GM21825 (cell line): ENCODE results near the gene PIK3R6.

Experiments used
- ATAC-seq: cut with Tn5 transposase; IDR thresholded peaks from one replicate; pipeline ENCODE4 v1.9.1; 2021; ENCODE audit warnings: mild to moderate bottlenecking, moderate library complexity; ENCODE audit not compliant: unreplicated experiment

The PIK3R6 gene

DNA sequence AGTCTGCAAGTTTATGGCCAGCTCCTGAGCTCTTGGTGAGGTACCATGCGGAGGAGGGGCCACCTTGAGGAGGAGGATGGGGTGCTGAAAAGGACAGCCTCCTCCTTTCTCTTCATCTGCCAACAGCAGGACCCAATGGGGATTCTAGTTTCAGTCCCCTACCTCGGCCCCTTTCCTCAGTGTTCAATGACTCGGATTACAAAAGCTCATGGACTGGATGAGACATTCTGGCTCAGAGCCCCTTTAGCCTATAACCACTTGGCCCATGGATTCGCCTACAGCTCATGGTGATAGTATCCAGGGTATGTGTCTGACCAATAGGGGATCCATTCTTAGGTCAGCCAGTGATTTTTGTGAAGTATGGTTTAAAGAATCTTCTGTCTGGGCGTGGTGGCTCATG is 8.5 kb upstream of the PIK3R6 start:
- ATAC-seq: no peak

DNA sequence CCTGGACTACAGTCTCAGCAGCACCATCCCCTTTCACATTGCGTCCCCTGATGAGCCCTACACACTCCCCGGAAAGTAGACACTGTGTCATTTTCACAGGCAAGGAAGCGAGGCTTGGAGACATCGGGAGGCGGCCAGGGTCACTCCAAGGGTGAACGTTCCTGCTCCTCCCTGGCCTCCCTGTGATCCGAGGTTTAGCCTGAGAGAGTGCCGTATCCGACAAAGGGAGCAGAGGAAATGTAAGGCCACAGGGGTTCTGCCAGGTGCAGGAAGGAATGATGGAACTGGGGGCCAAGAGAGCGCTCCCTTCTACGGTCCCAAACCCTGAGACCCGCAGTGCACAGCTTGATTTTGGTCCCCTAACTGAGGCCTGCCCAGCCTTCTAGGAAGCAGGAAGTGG is 8.0 kb upstream of the PIK3R6 start:
- no peak for ATAC-seq

DNA sequence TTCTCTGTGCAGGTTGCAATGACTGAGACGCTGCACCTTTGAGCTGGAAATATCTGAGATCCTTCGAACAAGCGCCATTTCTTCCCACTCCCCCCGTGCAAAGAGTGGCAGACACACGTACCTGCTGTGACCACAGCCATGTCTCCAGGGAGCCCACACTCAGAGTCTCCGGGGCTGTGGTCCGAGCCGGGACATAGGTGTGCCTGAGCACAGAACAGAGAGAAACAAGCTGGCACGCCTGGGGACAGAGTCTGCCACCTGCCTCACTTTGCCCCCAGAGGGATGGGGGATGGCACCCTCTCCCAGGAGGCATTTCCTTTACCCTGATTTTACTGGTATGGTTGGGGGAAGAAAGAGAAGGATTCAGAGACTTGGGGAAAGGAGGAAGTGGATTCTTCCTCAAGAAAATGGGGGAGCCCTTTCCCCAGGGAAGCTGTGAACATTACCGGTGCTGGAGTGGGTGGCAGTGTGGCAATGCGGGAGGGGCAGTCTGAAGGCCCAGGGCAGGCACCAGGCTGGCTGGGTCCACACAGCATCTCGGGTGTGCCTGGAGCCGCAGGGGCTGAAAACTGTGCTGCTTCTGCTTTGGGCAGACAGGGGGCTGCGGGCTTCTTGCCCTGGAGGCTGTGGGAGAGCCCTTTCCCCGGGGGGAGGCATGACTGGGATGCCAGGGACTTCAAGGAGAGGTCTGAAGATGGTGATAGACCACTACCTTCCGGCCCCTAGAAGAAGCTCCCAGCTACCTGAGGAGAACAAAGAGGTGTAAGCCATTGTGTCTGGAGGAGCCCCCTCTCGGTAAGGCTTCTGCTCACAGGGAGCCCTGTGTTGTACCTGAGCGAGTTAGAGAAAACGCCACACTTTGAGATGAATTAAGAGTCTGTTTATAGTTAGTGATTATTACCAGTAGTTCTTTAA is 6.6 kb upstream of the PIK3R6 start:
- ATAC-seq: no peak

DNA sequence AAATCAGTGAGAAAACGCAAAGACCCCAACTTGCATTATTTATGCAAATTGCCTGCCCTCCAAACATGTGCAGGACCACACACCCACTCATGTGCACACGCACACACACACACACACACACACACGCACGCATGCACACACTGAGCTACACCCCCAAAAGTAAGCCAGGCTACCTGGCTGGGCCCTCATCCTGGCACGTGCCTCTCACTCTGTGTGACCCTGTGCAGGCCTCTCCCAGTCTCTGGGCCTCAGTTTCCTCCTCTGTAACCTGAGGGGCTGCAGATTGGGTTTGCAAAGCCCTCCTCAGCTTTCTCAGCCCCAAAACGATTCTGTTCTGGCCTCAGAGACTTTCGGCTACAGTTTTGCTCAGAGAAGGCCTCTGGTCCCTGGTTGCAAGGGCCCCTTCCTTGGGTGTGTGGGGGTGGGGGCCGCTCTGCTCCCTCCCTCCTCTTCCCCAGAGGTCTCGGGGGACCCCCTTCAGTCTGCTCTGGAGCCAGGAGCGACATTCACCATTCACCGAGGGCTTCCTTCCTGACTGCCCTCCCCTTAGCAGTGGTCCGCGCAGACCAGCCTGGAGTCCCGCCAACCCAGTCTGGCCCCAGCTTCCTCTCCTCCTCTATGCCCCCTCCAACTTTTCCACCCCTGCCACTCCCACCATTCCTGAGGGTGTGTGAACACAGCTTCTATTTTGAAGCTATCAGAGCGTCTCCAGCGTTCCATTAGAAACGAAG is 5.4 kb upstream of the PIK3R6 start:
- no peak for ATAC-seq

DNA sequence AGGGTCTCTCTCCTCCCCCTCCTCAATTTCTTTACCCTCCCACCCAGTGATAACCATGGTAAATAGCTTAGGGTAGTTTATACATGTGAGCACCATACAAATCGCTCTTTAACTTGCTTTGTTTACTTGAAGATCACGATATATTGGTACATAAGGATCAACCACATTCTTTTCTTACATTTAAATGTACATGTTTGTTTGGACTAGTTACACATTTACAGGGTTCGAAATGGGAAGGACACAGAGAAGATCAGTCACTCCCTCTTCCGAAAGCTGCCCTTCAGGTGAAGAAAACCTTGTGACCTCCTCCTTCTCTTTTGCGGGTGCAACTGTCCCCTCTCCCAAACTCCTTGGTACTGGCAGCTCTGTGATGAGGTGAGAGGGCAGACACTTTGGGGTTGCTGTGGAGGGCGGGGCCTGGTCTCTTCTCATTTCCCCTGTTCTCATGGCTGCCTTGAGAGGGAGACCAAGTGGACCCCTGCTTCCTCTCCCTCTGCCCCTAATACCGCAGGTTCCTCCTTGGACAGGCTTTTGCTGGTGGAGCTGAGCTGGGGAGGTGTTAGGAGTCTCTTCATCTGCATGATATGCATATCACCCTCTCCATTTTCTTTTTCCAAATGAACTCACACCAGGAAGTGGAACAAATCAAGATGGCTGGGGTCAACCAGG is 4.7 kb upstream of the PIK3R6 start:
- no peak for ATAC-seq

DNA sequence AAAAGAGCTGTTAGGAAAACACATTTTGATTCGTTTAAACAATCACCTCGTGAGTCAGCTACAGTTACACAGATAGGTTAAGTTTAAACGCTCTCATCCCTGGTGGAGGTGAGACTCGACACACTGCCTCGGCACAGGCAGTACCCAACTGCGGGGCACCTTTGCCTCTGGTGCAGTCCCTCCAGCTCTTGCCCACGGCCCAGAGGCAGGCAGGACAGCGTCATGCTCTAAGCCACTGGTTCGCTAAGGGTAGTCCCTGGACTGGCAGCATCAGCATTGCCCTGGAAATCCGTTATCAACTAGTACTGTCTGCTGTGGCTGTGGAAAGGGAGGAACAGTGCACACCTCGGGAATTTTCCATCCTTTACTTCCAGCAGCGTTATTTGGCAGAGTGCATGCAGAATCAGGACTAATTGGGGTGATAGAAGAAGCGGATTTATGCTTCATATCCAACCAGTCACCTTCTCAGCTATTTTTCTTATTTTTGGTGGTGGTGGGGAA is 3.7 kb upstream of the PIK3R6 start:
- no peak for ATAC-seq

DNA sequence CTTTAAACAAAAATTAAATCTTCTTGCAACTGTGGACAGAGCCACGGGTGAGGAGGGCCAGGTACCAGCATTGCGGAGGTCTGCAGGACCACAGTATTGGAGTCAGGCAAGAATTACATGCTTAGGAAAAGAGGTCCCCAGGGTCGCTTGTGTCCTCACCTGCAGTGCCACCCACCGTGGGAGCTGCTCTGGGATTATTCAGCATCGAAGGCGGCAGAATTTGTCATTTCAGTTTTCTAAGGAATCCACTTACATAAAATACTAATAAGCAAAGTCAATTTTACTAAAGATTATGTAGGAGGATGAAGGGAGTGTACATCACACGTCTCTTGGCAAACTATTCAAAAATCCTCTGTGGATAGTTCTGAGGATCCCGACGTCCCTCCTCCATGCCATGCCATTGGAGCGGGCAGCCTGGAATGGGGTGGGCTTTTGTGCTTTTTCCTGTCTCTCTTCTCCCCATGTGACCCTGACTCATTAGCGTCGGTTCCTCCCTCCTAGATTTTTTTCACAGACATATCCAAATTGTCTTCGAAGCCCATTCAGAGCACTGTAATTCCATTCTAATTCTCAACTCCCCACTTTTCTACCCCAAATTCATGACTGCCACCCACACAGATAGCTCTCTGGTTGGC is 3.0 kb upstream of the PIK3R6 start:
- ATAC-seq: no peak

DNA sequence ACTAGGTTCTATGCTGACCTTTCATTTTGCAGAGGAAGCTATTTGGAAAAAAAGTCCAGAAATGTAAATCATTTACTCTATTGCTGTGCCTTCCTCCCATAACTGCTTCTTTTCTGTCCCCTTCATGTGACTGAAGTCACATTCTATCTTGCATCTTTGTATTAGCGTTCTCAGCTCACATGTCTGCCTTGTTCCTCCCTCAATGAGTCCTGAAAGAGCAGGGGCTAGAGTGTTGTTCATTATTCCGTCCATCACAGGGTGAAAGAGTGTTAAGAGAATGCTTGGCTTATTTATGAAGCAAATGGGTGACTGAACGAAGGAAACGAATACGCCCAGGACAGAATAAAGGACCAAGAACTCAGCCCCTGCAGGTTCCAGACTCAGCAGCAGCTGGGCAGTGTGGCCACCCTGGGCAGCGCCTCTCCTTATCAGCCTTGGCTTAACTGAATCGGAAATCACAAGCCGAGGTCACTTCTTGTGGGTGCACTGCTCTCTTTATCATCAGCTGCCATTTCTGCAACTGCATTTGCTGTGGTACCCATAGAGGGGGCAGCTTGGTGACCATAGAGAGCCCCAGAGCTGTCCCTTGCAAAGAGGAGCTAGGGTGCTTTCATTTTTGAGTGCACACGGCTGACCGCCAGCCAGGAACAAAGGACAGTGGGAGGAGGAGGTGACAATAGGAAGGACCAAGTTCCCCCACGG is 1.8 kb upstream of the PIK3R6 start:
- no peak for ATAC-seq

DNA sequence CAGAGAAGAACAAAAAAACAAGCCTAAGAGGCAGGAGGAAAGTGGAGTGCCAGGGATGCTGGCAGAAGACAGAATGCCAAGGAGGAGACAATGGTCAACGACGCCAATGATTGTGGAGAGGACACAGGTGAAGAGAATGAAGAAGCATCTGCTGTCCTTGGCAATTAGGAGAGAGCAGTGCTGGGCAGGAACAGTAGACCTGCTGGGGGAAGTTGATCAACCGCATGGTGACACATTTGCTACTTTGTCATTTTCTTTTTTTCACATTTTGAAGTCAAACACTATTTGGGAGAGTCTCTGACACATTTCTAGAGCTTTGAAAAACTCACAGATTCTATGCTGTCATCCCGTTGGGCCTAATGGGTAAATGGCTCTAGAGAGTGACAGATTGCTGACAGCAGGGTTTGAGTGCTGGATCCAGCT is 1.1 kb upstream of the PIK3R6 start:
- ATAC-seq: peak; percentile 44

DNA sequence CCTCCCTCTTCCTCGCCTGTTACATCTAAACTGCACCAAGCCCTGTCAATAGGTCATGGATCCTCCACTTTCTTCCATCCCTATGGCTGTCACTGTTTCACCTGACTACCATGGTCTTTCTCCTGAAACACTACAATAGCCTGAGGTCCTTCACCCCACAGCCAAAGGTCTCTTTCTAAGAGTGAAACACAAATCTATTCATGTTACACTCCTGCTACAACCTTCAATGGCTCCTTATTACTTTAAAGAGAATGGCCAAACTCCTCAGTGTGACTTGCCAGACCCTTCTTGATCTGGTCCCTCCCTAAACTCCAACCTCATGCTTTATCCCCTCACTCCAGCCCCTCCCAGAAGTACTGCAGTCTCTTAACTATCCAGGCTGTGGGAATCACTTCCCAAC is 618 bp upstream of the PIK3R6 start:
- ATAC-seq: no peak

DNA sequence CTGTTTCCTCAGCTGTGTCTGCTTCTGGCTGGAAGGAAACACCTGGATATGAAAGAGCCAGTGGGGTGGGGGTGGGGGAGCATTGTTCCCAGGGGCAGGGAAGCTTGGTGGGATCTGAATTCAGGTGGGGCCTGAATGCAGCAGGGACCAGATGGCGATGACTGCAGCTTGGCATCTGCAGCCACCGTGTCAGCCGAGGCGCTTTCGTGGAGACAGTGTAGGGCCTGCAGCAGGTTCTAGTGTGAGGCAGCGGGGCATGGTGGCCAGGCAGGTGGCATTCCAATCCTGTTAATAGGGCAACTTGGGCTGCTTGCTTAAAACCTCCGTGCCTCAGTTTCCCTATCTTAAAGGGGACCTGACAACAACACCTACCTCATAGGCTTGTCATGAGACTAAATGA is 1.7 kb downstream of the PIK3R6 start:
- ATAC-seq: no peak

DNA sequence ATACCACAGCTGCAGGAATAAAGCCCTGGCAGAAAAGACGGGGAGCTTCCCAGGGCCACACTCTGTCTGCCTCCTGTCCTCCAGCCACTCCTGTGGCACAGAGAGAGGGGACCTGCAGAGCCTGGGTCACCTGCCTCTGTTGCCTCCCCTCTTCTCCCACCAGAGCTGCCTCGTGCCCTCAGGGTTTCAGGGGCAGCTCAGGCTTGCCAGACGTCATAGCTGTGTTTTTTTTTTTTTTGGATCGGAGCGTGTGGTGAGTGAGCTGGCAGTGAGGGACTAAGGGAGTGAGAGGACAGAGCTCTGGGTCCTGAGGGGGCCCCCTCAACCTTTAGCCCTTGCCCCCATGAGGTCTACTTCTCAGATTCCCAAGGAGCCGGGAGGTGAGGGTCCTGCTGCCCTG is 2.1 kb downstream of the PIK3R6 start:
- no peak for ATAC-seq

DNA sequence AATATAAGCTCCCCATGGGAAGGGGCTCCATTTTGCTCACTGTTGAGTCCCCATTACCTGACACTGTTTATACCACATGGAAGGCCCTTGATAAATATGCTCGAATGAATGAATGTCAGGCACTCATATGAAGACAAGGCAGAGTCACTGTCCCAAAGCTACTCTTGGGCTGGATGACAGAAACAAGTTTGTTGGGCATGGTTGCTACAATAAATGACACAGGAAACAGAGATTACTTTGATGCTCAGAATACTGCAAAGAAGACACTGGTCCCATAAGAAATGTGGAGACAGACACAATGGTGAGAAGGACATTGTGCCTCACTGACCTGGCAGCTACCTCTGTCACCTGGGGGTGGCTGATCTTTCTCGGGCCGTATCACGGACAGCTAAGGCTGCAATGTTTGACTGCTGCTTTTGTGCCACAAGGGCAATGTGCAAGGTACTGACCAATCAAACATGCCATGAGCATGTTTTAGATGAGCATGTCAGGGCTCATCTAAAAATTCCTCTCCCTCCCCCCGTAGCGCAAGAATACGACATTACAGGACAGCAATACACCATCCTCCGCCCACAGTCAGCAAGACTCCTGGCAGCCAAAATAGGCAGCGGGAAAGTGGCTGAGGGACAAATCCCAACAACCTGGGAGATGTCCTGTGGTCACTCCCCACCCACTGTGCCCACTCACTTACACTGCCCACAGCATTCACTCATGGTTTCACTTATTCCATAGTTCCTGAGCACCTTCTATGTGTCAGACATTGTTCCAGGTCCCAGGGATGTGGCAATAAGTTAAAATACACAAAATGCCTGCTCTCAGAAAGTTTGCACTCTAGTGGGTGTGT is 5.0 kb downstream of the PIK3R6 start:
- ATAC-seq: no peak

DNA sequence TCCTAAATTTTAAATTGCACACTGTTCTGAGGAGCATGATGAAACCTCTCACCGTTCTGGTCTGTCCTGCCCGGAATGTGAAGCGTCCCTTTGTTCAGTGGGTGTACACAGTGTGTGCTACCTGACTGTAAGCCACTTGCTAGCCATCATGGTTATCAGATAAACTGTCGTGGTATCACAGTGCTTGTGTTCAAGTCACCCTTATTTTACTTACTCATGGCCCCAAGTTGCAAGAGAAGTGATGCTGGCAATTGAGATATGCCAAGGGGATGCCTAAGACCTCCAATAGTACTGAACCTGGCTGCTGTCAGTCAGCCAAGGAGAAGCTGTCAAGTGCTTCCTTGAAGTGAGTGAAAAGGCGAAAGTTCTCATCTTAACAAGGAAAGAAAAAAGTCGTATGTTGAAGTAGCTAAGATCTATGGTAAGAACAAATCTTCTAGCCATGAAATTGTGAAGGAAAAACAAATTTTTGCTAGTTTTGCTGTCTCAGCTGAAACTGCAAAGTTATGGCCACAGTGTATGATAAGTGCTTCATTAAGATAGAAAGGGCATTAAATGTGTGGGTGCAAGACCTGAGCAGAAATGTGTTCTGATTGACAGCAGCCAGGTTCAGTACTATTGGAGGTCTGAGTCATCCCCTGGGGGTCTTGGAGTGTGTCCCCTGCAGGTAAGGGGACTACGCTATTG is 5.8 kb downstream of the PIK3R6 start:
- ATAC-seq: no peak

DNA sequence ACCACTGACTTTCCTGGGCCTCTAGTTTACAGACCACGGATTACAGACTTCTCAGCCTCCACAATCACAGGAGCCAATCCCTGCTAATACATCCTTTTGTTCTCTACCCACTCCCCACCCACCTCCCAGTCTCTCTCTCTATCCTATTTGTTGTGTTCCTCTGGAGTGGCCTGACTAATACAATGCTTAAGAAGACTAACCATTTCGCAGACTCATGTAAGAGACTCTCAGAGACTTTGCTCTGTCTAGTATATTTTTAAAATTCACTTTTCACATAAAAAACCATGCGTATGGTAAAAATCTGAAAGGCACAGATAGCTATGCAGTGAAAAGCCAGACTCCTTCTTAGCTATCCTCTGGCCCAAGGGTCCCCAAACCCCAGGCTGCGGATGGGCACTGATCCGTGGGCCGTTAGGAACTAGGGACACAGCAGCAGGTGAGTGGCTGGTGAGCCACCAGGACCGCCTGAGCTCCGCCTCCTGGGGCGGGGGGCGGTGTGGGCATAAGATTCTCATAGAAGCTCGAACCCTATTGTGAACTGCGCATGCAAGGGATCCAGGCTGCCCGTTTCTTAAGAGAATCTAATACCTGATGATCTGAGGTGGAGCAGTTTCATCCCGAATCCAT is 7.6 kb downstream of the PIK3R6 start:
- ATAC-seq: no peak

DNA sequence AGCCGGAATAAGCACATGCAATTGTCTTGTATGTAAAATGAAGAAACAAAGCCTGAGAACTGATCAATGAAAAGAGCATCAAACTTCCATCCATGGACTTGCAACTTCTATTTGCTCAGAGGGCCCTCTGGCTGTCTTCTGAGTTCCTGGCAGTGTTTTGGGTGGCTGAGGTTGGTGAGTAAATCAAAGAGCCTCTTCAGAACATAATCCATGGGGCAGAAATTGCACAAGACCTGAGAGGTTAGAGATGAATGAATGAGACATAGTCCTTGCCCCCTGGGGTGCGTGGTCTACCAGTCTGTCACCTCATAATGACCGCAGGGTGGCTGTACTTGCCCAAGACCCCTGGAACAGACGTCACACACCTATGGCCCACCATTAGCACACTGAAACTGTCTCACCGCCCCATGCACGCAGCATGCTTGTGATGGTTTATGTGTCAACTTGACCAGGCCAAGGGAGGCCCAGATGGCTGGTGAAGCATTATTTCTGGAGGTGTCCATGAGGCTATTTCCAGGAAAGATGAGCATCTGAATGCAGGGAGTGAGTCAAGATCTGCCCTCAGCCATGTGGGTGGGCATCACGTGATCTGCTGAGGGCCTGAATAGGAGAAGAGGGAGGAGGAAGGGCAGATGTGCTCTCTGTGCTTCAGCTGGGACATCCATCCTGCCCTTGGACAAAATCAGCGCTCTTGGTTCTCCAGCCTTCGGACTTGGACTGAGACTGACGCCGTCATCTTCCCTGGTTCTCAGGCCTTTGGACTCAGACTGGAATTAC is 8.3 kb downstream of the PIK3R6 start:
- ATAC-seq: no peak

DNA sequence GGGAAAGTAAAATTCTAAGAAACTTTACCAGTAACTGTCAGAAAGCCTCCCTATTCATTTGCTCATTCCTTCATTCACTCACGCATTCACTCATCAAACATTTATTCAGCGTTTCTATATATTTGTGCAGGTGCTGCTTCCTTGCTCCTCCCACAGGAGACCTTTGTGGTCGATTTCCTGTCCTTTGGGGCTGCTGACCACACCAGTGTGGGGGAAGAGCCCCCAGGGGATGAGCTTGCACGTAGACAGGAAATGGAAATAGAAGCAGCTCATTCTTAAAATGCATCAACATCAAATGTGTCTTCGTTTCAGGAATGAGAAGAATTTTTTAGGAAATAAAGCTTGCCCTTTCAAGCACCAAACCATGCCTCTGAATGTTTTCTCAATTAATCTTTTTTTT is 9.6 kb downstream of the PIK3R6 start:
- peak; percentile 45 for ATAC-seq
